ENCODE measurements around the gene SLC35E2B.

Gene SLC35E2B

DNA sequence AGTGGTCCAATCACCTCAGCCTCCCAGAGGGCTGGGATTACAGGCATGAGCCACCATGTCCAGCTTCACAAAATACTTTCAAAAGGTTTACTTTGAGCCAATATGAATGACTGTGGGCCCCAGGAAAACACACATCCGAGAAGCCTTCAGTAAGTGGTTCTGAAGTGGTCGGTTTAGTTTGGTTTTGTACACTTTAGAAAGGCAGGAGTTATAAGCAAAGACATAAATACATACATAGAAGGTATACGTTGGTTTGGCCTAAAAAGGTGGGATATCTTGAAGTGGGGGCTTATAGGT, 80.5 kb downstream of the SLC35E2B start:
- no peaks in the 10 kb centered on the region for H3K36me3 ChIP-seq (ENCODE audit: insufficient read depth, low read length)
- H3K9ac ChIP-seq (ENCODE audit: low read depth, low read length) = no peak overlapping the region
- no peaks in the 10 kb centered on the region; the same call in none of the 2 replicates for H3K4me1 ChIP-seq (ENCODE audit: insufficient read depth, low read length)
- H3K9me3 ChIP-seq (ENCODE audit: control insufficient read depth, insufficient read depth, low read length) = no peaks in the 10 kb centered on the region

DNA sequence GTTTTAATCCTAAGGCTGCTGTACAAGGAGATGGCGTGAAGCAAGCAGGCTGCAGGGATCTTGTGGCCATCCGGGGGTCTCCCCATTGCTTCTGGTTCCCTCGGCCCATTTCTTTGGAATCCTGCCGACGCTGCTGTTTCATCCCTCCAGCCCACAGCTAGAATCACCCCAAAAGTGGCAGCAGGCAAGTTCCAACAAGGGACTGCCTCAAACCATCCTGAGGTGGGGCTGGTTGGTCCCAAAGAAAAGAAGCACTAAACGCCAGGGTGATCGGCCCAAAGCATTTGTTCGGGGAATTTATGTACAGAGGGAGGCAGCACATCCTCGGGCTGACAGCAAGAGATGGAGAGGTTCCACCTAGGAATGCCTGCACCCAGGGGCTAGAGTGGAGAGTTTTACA, 81.8 kb downstream of the SLC35E2B start:
- no peaks in the 10 kb centered on the region; the same call in none of the 2 replicates for H3K4me1 ChIP-seq (ENCODE audit: insufficient read depth, low read length)
- no peak overlapping the region for H3K9ac ChIP-seq (ENCODE audit: low read depth, low read length)
- no peaks in the 10 kb centered on the region for H3K36me3 ChIP-seq (ENCODE audit: insufficient read depth, low read length)
- H3K9me3 ChIP-seq (ENCODE audit: control insufficient read depth, insufficient read depth, low read length) = no peaks in the 10 kb centered on the region

DNA sequence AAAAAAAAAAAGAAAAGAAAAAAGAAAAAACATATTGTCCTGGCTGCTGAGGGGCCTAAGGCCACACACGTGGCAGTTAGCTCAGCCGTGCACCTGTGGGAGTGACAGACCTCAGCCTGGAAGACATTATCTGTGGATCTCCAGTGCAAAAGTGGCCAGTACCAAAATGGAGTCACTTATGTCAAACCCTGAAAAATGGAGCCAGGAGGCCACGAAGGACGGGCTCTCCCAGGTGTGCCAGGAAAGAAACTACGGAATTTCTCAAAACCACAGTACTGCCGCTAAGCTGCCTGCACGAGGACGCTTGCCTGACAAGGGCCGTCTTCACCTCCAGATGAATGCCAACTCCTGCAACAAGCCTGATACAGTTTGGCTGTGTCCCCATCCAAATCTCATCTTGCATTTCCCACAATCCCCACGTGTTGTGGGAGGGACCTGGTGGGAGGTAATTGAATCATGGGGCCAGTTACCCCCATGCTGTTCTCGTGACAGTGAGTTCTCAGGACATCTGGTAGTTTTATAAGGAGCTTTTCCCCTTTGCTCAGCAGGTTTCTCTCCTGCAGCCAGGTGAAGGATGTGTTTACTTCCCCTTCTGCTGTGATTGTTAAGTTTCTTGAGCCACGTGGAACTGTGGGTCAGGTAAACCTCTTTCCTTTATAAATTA, 82.6 kb downstream of the SLC35E2B start:
- Histone ChIP-seq H3K9me3 (ENCODE audit: control insufficient read depth, insufficient read depth, low read length) (no peaks in the 10 kb centered on the region), H3K36me3 (ENCODE audit: insufficient read depth, low read length) (no peaks in the 10 kb centered on the region), H3K4me1 (ENCODE audit: insufficient read depth, low read length) (no peaks in the 10 kb centered on the region; the same call in none of the 2 replicates), H3K9ac (ENCODE audit: low read depth, low read length) (no peak overlapping the region)
